ENCODE results near the gene HSPB7.
"Not testable (repeated sequence)": the region's sequence is repeated elsewhere in the genome, so short reads cannot be mapped to it uniquely, and the experiment has no call there.

Gene HSPB7

DNA sequence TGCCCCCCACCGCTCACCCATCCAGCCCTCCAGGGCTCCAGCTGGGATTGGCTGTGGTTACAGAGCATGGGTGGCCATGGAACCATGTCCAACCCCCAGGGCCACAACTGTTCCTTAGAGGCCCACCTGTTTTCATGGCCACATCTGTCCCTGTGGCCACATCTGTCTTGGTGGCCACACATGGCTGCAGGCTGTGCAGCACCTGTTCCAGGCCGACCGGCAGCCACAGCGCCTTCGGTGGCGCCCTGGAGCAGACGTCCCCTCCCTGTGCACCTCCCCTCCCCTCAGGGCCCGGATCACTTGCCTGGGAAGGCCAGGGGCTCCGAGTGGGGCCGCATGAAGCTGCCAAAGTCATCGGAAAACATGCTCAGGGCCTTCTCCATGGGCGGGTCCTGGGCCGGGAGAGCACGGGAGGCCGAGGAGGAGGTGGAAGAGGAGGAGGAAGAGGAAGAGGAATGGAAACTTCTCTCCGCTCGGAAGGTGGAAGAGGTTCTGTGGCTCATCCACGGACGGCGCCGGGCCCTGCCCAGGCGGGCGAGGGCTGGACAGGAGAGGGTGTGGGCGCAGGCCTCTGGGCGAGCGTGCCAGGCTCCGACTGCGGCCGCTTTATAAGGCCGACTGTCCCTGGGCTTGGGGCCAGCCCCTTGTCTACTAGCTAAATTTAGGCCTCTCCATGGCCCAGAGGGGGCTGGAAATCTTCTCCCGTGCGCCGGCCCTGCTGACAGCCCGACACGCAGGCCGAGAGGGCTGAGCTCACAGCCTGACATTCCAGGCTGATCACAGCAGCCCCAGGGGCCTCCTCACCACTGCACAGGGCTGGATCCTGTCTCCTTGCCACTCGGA lies at the start of gene HSPB7:
Gene HSPB7, minus strand, starts transcription at position 583 of the 843 bp plus-strand sequence. Its CDS starts 80 bp downstream, at position 503.
- DNase-seq: no peak

DNA sequence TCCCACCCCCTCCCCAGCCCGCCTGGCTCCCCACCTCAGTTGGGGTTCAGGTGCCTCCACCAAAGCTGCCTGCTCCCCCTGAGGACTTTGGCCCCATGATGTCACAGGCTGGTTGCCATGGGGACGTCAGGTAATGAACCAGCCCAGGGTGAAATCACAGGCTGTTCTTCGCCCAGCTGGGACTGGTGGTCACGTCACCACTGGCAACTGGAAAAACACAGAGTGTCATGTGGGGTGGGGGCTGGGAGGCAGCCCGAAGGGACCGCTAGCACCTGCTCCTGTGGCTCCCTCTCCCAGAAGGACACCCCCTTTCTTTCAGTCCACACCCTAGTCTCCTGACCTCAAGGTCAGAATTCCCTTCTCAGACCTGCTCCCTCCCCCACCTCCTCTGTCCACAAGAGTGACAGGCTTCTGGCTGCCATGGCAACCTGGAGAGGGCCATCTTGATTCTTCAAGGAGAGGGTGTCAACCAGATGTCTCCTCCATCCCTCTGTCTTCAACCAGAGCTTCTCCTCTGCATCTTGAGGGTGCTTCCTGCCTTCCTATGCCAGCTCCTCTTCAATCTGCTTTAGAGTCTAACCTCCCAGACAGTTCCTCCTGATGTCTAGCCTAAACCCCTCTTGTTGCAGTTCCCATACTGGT lies 49.4 kb upstream of the HSPB7 start:
- DNase-seq: peak; percentile 60

DNA sequence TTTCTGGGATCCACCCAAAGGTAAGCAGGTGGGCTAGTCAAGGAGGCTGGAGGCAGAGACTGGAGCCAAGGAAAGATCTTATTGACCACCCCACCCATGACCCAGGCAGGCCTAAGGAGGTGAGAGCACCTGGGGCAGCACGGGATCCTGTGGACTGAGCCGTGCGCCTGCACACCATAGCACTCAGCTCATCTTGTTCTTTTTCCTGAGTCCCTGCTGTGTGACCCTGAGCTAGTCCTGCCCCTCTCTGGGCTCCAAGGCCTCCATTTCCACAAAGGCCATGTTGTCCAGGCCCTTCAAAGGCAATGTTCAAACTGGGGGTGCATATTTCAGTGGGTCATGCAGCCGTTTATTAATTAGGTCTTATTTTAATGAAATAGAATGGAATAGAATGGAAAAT lies 48.4 kb upstream of the HSPB7 start:
- no peak for DNase-seq

DNA sequence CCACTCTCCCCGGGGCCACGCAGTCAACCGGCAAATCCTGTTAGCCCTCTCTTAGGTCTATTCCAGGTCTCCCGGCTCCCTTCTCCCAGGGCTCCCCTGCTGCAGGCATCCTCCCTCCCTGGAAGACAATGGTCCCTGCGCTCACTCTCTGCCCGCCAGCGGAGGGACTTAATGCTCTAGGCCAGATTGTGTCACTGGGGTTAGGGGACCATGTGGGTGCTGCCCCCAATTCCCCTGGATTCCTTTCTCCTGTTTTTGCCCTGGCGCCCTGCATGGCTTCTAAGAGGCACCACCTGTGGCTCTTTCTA lies 47.4 kb upstream of the HSPB7 start:
- DNase-seq: no peak

DNA sequence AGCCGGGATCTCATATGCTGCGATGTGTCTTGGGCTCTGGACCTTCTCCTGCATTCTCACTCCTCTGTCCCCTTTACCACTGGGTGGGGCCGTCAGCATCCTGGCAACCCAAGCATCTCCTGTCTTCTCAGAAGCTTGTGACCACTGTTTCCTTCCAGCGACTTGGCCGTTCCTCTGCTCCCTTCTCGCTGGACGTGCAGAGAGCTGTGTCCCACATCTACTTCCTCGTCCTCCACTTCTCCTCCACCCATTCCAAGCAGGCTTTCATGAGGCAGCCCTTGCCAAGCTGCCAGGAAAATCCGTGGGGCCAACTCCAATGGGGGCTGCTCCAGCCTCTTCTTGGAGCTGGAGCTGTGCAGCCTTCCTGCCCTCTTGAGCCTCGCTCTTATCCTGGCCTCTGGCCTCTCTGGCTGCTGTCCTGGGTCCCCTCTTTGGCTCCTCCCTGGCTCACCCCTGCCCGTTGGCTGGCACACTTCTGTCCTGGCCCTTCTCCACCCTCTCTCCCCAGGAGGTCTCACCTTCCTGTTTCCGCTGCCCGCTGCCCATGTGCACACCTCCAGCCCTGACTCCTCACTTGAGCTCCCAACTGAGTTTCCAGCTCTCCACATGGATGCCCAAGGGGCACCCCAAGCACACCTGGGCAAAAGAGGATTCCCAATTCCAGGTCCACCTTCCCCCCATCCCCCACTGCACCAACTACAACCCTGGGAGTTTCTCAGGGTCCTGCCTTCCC lies 46.9 kb upstream of the HSPB7 start:
- no peak for DNase-seq

DNA sequence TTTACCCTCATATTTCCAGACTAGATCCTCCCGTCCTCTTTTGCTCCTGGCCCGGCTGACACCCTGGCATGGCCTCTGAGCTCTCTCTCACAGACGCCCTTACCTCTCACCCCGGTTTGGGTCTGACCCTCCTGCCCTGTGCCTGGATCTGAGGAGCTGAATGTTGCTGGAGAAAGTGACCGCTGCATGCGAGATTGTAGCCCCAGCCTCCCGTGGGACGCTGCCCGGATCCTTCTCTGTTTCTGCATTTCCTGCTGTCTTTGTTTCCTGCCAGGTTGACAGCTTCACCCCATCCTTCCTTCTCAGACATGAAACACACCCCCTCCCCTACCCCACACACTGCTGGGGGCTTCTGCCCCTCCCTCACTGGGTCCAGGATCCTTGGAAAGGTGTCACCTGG lies 46.1 kb upstream of the HSPB7 start:
- DNase-seq: no peak

DNA sequence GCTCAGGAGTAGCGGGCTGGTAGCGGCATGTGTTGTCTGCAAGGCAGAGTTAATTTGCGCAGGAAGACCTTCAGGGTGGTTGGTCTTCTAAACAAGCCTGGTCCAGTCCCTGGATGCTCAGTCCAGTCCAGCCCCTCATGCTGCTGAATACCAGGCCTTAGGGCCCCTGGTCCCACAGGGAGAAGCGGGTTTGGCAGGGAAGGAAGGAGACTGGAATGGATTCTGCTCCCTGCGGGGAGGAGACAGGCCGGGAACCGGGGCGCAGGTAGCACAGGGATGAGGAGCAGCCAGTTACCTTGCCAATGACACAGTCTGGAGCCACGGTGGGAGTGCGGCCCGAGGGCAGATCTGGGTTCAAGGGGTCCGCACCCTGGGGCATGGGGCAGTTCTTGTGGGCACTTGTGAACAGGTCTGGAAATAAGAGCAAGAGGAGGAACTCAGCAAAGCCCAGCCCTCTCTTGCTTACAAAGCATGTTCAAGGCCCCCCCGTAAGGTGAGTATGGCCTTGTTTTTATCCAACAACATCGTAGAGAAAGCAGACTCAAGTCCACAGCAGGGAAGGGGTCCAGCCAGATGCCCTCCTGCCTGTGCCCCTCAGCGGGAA lies 45.5 kb upstream of the HSPB7 start:
- no peak for DNase-seq

DNA sequence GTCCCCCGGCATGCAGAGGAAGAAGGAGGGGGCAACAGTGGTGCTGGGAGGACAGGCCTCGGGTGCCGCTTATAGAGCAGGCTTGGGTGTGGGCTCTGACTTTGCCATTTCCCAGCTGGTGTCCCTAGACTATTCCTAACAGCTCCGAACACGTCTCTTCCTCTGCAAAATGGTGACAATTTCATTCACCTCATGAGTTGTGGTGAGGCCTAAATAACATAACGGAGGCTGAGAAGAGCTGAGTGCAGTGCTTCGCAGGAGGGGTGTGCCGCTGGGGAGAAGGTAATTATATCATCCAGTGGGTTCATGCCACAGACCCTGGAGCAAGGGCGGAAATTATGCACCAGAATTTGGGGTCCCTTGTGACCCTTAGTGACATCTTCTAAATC lies 44.8 kb upstream of the HSPB7 start:
- not testable (repeated sequence) for DNase-seq

DNA sequence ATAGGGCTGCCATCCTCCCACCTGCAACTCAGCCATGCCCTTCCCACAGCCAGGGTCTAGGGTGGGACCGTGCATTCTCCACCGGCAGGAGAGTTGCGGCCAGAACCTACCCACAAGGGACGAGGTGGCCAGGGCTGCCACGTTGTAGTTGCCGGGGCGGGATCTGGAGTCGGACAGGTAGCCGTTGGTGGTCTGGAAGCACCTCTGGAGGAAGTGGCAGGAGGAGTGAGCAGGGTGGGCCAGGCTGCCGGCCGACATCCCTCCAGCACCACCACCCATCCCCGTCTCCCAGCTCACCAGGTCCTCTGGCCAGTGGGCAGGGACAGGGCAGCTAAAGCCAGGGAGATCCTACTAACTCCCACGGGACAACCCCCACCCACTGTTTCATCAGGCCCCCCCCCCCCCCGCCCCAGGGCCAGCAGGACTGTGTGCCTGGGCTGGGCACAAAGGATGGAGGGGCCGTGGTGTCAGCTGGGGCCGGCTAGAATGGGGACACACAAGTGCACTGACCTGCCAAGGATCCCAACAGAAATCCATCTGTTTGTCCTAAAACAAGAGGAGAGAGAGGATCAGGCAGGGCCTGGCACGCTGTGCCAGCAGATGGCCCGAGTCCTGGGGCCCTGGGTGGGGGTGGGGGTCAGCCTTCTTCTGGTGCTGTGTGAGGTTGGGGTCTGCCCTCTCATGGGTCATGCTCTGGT lies 44.3 kb upstream of the HSPB7 start:
- DNase-seq: not testable (repeated sequence)

DNA sequence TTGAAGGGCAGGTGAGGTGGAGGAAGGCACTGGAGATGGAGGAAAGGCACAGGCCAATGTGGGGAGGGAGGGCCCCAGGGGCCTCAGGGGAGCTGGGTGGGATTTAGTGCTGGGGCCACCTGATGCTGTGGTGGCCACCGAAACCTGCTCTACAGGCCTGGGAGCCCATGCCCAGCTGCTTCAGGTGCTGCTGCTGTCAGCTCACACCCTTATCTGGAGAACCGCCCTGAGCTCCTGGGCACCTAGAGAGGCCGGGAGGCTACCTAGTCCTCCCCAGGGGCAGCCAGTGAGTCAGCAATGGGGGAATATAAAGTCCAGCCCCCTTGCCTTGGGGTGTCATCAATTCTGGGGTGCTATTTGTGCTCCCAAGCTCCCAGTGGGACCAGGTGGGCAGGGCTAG lies 43.4 kb upstream of the HSPB7 start:
- DNase-seq: peak; percentile 46

DNA sequence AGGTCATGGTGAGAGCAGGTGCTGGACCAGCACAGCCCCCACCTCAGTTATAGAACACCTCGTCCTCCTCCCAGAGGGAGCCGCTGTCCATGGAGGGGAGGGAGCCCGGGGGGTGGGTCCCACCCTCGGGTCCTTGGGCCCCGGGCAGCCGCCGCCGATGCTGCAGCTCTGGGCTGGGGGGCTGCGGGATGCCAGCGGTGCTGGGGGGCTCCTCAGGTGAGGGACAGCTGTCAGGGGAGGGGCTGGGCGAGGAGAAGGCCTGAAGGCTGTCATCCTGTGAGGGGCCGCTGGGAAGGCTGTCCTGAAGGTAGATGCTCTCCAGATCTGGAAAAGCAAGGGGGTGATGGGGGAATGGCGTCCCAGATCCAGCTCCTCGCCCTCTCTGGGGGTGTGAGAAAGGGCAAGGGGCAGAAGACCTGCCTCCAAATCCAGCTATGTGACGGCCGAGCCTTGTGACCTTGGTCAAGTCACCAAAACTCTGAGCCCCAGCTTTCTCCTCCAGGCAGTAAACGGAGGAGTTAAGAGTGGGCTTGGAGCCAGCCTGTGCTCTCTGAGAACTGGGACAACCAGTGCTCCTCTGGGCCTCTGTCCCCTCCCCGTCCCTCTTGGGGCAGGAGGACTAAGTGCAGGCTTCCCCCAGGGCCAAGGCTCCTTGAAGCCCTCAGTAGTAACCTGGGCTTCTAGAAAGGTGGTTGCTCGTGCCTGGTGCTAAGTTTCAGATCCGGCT lies 40.7 kb upstream of the HSPB7 start:
- not testable (repeated sequence) for DNase-seq

DNA sequence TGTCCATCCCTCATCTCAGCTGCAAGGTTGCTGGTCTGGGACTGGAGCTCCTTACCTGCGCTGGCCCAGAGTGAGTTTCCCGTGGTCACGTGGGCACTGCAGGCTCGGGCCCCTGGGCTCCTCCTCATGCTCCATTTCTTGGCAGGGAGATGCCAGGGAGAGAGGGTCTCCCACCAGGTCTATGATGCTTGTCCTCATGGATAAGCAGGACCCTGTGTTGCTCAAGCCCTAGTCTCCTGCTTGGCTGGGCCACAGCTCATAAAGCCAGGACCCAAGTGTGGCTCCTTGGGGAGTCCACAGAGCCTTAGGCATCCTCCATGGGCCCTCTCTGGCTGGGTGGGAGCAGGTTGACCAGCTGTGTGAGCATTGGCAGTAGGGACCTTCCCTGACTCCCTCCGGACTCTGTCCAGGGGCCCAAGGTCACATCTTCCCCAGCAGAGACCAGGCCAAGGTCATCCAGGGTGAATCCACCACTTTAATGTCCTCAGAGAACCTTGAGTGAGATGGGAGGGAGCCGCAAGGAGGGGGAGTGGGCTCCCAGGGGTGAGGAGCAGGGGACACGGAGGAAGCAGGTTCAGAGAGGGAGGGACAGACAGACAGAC lies 39.6 kb upstream of the HSPB7 start:
- DNase-seq: not testable (repeated sequence)

DNA sequence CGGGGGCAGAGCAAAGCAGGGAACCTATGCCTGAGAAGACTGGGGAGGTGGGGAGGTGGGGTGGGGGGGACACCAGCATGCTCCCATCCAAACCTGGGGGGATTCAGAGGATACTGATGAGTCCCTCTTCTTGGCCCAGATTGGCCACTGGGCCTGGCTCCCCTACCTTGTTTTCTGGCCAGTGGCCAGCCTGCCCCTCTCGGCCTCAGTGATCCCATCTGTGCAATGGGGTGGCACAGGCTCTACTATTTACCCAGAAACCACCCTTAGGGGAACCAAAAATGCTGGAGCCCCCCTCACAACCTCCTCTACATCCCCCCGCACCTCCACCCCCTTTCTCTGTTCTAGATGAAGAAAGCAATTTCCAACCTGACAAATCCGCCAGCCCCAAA lies 38.7 kb upstream of the HSPB7 start:
- DNase-seq: not testable (repeated sequence)

DNA sequence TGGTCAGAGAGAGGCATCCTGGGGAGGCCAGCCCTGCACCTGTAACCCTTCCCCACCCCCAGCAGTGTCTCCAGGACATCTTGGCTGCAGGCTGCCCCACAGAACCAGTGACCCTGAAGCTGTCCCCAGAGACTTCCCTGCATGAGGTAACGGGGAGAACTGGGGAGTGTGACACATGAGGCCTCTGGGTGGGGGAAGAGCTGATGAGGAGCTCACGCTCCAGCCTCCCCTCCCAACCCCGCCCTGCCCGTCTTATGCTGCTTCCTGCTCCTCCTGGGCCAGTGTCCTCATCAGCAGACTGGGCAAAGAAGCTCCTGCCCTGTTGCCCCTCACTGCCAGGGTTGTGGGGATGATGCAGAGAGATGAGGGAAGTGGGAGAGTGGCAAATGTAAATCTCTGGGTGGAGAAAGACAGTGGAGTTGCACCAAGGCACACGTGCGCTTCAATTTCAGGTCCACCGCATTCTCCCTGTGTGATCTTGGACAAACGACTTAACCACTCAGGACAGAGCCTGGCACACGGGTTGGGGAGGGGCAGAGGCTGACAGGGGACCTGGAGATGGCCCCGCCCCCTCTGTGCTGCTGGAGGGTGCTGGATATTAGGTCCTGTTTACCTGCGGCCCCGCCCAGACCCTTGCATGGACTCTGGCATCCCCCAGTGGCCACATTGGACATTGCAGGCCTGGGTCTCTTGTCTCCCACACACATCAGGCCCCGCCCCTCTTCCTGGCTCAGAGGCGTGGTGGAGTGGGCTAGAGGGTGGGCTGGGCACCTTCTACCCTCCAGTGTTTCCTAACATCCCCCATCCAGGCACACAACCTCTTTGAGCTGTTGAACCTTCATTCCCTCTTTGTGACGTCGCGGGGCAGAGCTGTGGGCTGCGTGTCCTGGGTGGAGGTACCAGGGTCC lies 38.0 kb upstream of the HSPB7 start:
- DNase-seq: peak; percentile 81

DNA sequence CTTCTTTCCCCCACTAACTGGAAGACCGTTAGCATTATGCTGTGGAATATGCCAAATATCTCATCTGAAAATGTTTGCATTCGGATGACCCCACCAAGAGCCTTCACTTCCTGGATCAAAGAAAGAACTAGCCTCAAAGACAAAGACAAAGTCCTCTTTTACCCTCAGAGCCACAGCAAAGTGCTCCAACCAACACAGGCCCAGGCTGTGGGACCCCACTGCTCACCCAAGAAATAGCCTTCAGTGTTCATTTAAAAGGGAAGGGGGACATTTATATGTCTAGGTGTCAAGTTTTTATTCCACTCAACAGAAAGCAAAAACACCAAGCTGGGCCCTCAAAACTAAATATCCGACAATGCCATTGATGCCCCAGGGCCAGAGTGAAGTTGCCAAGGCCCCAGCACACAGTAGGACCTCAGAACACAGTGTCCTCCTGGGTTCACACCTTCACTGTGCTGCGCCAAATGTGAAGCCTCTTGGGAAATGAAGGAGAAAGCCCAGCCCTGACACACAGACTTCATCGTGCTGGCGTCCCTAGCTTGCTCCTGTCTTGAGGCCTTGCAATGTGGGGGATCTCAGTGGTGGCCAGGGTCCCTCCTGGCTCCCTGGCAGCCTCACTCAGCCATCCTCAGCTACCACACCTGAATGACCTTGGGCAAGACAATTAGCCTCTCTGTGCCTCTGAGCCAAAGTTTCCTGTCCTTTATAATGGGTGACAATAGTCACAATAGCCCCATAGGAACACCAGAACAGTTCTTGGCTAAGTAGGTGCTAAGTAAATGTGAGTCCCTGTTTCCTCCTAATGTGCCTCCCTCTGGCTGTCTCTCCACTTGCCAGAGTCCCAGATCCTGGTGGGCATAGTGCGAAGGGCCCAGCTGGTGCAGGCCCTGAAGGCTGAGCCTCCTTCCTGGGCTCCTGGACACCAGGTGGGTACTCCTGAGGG lies 37.0 kb upstream of the HSPB7 start:
- no peak for DNase-seq

DNA sequence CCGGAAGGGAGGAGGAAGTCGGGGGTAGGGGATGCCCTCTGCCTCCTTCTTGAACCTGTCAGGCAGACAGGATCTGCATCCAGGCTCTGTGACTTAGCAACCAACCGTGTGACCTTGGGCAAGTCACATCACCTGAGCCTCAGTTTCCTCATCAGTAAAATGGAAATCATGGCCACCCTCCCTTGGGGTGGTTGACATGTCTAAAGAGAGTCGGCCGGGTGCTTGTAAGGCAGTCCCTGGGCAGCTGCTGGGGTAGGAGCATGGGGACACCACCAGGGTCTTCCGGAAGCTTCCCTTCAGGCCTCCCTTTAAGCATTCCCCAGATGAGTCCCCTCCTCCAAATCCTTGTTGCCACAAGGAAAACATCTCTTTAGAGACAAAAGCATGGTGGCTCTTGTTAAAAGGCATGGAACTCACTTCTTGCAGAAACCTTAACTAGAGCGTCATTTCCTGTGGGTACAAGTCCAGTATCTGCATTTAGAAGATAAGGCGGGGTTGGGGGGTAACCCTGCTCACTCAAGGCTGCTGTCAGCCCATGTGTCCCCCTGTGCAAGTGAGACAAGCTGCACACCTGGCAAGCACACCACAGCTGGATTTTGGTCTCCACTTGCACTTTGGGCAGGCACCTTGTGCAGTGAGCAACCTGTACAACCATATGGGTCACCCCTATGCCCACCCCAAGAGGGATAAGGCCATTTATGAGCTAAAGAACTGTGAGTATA lies 36.1 kb upstream of the HSPB7 start:
- no peak for DNase-seq

DNA sequence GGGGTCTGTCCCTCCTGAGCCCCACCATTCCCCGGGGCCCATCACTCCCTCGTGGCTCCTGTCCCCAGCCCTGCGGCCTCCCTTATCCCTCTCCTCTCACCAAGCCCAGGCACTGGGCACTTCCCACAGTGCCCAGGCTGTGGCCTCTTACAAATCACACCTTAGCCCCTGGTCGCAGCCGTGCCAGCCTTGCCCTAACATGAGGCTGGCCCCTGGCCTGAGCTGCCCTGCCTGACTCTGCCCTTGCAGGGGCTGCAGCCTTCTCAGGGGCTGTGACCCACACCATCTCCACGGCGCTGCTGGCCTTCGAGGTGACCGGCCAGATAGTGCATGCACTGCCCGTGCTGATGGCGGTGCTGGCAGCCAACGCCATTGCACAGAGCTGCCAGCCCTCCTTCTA lies 34.1 kb upstream of the HSPB7 start:
- DNase-seq: not testable (repeated sequence)

DNA sequence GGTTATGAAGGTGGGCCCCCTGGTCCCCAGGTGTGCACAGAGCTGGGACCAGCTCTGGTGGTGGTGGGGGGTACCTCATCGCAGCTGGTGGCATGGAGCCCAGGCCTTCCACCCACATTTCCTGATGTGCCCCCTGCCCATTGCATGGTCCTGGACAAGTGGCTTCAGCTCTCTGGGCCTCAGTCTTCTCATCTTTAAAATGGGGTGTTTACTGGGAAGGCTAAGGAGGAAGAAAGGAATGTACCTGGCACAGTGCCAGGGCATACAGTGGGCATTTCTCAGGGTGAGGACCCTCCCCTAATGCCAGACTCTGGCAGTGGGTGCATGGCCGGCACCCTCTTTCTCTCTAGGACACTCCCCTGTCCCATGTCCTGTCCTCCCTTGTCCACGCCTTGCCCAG lies 33.2 kb upstream of the HSPB7 start:
- no peak for DNase-seq

DNA sequence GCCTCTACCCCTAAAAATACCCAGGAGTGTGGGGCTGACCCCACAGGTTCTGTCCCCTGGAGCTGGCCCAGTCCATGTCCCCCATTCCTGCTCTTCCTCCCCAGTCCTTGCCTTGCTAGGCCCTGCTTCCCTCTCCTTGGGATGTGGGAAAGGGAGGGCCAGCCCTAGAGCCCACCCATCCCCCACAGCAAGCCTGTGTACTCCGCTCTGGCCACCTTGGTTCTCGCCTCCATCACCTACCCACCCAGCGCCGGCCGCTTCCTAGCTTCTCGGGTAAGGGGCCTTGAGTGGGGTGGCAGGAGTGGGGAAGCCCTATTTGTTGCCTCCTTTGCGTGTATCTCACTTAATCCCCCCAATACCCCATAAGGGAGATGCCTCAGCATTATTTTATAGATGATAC lies 32.5 kb upstream of the HSPB7 start:
- DNase-seq: no peak

Measured in DMS153 (cell line).